WERI-Rb-1 (cell line): ENCODE results near the gene LARGE1.

Experiments used
- DNase-seq: peaks from one replicate; pipeline ENCODE4 v3.0.0-alpha.2; 2020
- H3K27ac ChIP-seq: fragments of 250-450 bp; sonication (Bioruptor Pico); 2 replicates; pipeline ENCODE4 v1.5.1; 2020; ENCODE audit warnings: mild to moderate bottlenecking, moderate library complexity
- H3K27me3 ChIP-seq: fragments of 250-450 bp; sonication (Bioruptor Pico); 2 replicates; pipeline ENCODE4 v1.5.1; 2021; ENCODE audit warnings: mild to moderate bottlenecking, low read depth, moderate library complexity; ENCODE audit not compliant: insufficient read depth, severe bottlenecking
- H3K36me3 ChIP-seq: fragments of 250-450 bp; sonication (Bioruptor Pico); 2 replicates; pipeline ENCODE4 v1.5.1; 2020; ENCODE audit warnings: mild to moderate bottlenecking, moderate library complexity
- H3K4me3 ChIP-seq: 2 replicates; pipeline ENCODE4 v1.5.1; 2011; ENCODE audit warnings: low read depth, mild to moderate bottlenecking, control low read depth, low read length
- H3K9me3 ChIP-seq: fragments of 250-450 bp; sonication (Bioruptor Pico); 2 replicates; pipeline ENCODE4 v1.5.1; 2021; ENCODE audit warnings: mild to moderate bottlenecking, moderate library complexity; ENCODE audit not compliant: severe bottlenecking
- CTCF ChIP-seq: IDR thresholded peaks from 2 replicates; pipeline ENCODE4 v1.5.1; 2011; ENCODE audit warnings: low read depth, mild to moderate bottlenecking, control low read depth, inconsistent platforms, low read length

The LARGE1 gene

DNA sequence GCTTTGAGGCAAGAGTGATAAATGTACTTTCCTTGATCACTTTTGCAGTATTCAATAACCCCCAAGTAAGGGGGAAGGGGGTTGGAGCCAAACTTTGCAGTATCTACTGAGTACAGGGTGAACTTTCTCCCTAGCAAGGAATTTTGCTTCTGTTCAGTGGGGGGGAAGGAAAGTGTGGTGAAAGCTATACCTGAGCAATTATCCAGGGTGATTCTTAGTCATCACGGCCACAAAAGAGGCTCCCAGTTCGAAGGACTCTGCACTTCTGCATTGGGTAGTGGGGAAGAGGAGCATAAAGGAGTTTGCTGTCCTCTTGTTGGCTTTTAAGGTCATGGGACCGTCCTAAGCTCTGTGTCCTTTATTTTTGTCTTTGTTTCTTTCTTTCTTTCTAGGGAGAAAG is 515.6 kb downstream of the LARGE1 start:
- Histone ChIP-seq H3K27ac (no peak overlapping the region), H3K27me3 (no peaks in the 10 kb centered on the region), H3K36me3 (no peaks in the 10 kb centered on the region), H3K4me3 (no peak overlapping the region), H3K9me3 (no peaks in the 10 kb centered on the region)
- DNase-seq = no peak
- TF ChIP-seq CTCF = no peak

DNA sequence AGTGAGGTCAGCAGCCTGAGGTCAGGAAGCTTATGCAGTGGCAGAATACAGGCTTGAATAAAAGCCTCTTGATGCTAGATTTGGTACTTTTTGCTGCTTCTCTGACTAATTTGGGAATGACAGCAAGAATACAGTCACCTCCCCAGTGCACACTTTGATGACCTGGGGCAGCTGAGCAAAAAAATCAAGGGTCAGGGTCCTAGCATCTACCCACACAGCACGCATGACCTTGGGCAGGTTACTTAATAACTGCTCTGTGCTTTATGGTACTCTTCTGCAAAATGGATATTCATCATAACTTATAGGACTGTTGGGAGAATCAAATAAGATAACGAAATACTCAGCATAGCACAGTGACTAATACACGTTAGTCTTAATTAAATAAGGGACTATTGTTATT is 518.0 kb downstream of the LARGE1 start:
- TF ChIP-seq CTCF = no peak
- Histone ChIP-seq H3K27ac (no peak overlapping the region), H3K36me3 (no peaks in the 10 kb centered on the region), H3K4me3 (no peak overlapping the region), H3K27me3 (no peaks in the 10 kb centered on the region), H3K9me3 (no peaks in the 10 kb centered on the region)
- DNase-seq = no peak

- no peaks in the 10 kb centered on the region for H3K36me3 ChIP-seq
- DNase-seq = no peak
- H3K9me3 ChIP-seq = no peaks in the 10 kb centered on the region
- no peak overlapping the region for H3K27ac ChIP-seq
- H3K27me3 ChIP-seq = no peaks in the 10 kb centered on the region
- no peak for TF ChIP-seq CTCF
- H3K4me3 ChIP-seq = no peak overlapping the region
These were observed 519.0 kb downstream of the LARGE1 start for GRCh38 chr22:33401291-33401690.

- DNase-seq = no peak
- H3K9me3 ChIP-seq = no peaks in the 10 kb centered on the region
- no peaks in the 10 kb centered on the region for H3K27me3 ChIP-seq
- TF ChIP-seq CTCF = no peak
- no peak overlapping the region for H3K27ac ChIP-seq
- no peak overlapping the region for H3K4me3 ChIP-seq
- no peaks in the 10 kb centered on the region for H3K36me3 ChIP-seq
These were observed 519.4 kb downstream of the LARGE1 start for GRCh38 chr22:33400891-33401290.

- DNase-seq = no peak
These were observed 520.0 kb downstream of the LARGE1 start for GRCh38 chr22:33400061-33400840.

More at GRCh38 chr22:33400061-33400840, 520.0 kb downstream of the LARGE1 start:
- H3K36me3 ChIP-seq = no peaks in the 10 kb centered on the region
- no peak for TF ChIP-seq CTCF
- H3K4me3 ChIP-seq = no peak overlapping the region
- no peaks in the 10 kb centered on the region for H3K9me3 ChIP-seq
- H3K27ac ChIP-seq = no peak overlapping the region
- H3K27me3 ChIP-seq = no peaks in the 10 kb centered on the region
